ENCODE data around the gene TTLL12. TPM values are rescaled to one million over a fixed set of nuclear protein-coding genes. Genes with fewer than 3 reads are reported as not detected.

The TTLL12 gene
- total RNA-seq, 2 donors from 2014 or later = 22.4 to 23.2 TPM

- no peak for ATAC-seq (ENCODE audit: insufficient number of reproducible peaks, low FRiP score, low read depth)
These were observed 23.0 kb upstream of the TTLL12 start for GRCh38 chr22:43209971-43210370.

DNA sequence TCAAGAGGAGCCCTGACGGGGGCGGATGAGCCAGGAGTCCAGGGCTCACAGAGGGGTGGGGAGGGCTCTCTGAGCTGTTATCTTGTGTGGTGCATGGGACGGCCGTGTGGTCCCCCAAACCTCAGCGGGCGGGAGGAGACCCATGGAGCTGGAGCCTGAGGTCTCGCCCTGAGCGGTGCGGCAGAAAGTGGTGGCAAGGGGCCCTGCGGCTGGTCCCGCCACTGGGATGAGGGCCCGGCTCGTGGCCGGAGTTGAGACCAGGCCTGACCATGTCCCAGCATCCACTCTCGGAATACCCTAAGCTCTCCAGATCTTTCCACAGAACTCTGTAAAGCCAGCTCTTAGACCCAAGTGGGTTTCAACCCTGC is 22.6 kb upstream of the TTLL12 start:
- Histone ChIP-seq H3K4me1 (ENCODE audit: control insufficient read depth in 1 of 2, low read depth in 2 of 2) (no peaks in the 10 kb centered on the region), H3K27me3 (replicated peaks; ENCODE audit: insufficient read depth) (no peaks in the 10 kb centered on the region), H3K4me3 (no peak overlapping the region), H3K27ac (no peak overlapping the region), H3K36me3 (no peaks in the 10 kb centered on the region), H3K9me3 (no peaks in the 10 kb centered on the region)
- DNase-seq (ENCODE audit: low spot score) = no peak
- no peak for ATAC-seq (ENCODE audit: insufficient number of reproducible peaks, low FRiP score, low read depth)
- TF ChIP-seq, protein P1, sequence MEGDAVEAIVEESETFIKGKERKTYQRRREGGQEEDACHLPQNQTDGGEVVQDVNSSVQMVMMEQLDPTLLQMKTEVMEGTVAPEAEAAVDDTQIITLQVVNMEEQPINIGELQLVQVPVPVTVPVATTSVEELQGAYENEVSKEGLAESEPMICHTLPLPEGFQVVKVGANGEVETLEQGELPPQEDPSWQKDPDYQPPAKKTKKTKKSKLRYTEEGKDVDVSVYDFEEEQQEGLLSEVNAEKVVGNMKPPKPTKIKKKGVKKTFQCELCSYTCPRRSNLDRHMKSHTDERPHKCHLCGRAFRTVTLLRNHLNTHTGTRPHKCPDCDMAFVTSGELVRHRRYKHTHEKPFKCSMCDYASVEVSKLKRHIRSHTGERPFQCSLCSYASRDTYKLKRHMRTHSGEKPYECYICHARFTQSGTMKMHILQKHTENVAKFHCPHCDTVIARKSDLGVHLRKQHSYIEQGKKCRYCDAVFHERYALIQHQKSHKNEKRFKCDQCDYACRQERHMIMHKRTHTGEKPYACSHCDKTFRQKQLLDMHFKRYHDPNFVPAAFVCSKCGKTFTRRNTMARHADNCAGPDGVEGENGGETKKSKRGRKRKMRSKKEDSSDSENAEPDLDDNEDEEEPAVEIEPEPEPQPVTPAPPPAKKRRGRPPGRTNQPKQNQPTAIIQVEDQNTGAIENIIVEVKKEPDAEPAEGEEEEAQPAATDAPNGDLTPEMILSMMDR (IDR thresholded peaks at IDR 0.05) = no peak

More at GRCh38 chr22:43209971-43210370, 23.0 kb upstream of the TTLL12 start:
- DNase-seq (ENCODE audit: low spot score) = no peak
- no peaks in the 10 kb centered on the region for H3K9me3 ChIP-seq
- TF ChIP-seq, protein P1 (IDR thresholded peaks at IDR 0.05) = no peak
- no peak overlapping the region for H3K4me3 ChIP-seq
- H3K36me3 ChIP-seq = no peaks in the 10 kb centered on the region
- H3K27ac ChIP-seq = no peak overlapping the region
- no peaks in the 10 kb centered on the region for H3K27me3 ChIP-seq (replicated peaks; ENCODE audit: insufficient read depth)
- no peaks in the 10 kb centered on the region for H3K4me1 ChIP-seq (ENCODE audit: control insufficient read depth in 1 of 2, low read depth in 2 of 2)

- Histone ChIP-seq H3K4me3 (no peak overlapping the region), H3K9me3 (no peaks in the 10 kb centered on the region), H3K4me1 (ENCODE audit: control insufficient read depth in 1 of 2, low read depth in 2 of 2) (no peaks in the 10 kb centered on the region), H3K27ac (no peak overlapping the region), H3K27me3 (replicated peaks; ENCODE audit: insufficient read depth) (no peaks in the 10 kb centered on the region), H3K36me3 (no peaks in the 10 kb centered on the region)
- ATAC-seq (ENCODE audit: insufficient number of reproducible peaks, low FRiP score, low read depth) (no peak), DNase-seq (ENCODE audit: low spot score) (no peak)
- TF ChIP-seq, protein P1 (IDR thresholded peaks at IDR 0.05) = no peak
These were observed 22.0 kb upstream of the TTLL12 start for GRCh38 chr22:43208703-43209522.

- H3K4me3 ChIP-seq = no peak overlapping the region
- no peaks in the 10 kb centered on the region for H3K4me1 ChIP-seq (ENCODE audit: control insufficient read depth in 1 of 2, low read depth in 2 of 2)
- ATAC-seq (ENCODE audit: insufficient number of reproducible peaks, low FRiP score, low read depth) (no peak), DNase-seq (ENCODE audit: low spot score) (no peak)
- H3K9me3 ChIP-seq = no peaks in the 10 kb centered on the region
- TF ChIP-seq, protein P1 (IDR thresholded peaks at IDR 0.05) = no peak
- H3K27ac ChIP-seq = no peak overlapping the region
- no peaks in the 10 kb centered on the region for H3K36me3 ChIP-seq
- H3K27me3 ChIP-seq (replicated peaks; ENCODE audit: insufficient read depth) = no peaks in the 10 kb centered on the region
These were observed 21.1 kb upstream of the TTLL12 start for GRCh38 chr22:43207849-43208702.

DNA sequence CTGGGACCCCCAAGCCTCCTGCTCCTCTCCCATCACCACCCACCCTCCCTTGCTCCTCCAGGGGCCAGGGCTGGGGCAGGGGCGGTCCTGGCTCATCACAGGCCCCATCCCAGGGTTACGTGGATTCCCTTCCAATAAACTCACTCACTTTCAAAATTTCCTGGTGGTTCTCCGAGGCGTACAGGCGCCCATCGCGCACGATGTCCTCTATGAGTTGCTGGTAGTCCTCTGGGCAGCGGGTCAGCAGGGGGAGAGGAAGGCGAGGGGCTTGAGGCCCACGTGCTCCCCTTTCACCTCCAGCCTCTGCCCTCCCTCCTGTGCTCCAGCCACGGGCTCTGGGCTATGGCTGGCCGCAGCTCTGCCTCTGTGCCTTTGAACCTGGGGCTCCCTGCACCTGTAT is 20.5 kb upstream of the TTLL12 start:
- H3K4me3 ChIP-seq = no peak overlapping the region
- DNase-seq (ENCODE audit: low spot score) (no peak), ATAC-seq (ENCODE audit: insufficient number of reproducible peaks, low FRiP score, low read depth) (no peak)
- H3K27ac ChIP-seq = no peak overlapping the region
- no peaks in the 10 kb centered on the region for H3K36me3 ChIP-seq
- H3K9me3 ChIP-seq = no peaks in the 10 kb centered on the region
- no peaks in the 10 kb centered on the region for H3K4me1 ChIP-seq (ENCODE audit: control insufficient read depth in 1 of 2, low read depth in 2 of 2)
- TF ChIP-seq, protein P1 (IDR thresholded peaks at IDR 0.05) = no peak
- no peaks in the 10 kb centered on the region for H3K27me3 ChIP-seq (replicated peaks; ENCODE audit: insufficient read depth)

All from thoracic aorta (tissue), 2 donors.